ENCODE data around the gene WDR53.

DNA sequence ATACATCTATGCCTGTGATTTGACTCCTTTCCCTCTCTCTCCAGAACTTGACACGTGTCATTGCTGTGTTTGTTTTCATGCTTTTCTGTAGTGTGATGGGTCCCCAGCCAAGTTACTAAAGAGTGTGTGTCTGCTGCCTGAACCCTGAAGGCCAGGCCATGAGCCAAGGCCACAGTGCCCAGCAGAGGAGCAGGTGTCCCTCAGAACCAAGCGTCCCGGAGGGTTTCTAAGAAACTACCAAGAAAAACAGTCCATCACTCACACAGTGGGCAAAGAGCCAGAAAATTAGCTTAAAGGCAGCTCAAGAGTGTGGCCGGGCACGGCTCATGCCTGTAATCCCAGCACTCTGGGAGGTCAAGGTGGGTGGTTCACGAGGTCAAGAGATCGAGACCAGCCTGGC, 35.3 kb upstream of the WDR53 start:
- TF ChIP-seq, protein P1, sequence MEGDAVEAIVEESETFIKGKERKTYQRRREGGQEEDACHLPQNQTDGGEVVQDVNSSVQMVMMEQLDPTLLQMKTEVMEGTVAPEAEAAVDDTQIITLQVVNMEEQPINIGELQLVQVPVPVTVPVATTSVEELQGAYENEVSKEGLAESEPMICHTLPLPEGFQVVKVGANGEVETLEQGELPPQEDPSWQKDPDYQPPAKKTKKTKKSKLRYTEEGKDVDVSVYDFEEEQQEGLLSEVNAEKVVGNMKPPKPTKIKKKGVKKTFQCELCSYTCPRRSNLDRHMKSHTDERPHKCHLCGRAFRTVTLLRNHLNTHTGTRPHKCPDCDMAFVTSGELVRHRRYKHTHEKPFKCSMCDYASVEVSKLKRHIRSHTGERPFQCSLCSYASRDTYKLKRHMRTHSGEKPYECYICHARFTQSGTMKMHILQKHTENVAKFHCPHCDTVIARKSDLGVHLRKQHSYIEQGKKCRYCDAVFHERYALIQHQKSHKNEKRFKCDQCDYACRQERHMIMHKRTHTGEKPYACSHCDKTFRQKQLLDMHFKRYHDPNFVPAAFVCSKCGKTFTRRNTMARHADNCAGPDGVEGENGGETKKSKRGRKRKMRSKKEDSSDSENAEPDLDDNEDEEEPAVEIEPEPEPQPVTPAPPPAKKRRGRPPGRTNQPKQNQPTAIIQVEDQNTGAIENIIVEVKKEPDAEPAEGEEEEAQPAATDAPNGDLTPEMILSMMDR (IDR thresholded peaks at IDR 0.05) = no peak
- TF ChIP-seq POLR2A (IDR thresholded peaks at IDR 0.05; ENCODE audit: low read depth) (no peak), POLR2AphosphoS5 (IDR thresholded peaks at IDR 0.05) (no peak)
